ENCODE data around the gene RIMKLA.

- TF ChIP-seq CTCF (IDR thresholded peaks at IDR 0.05; ENCODE audit: insufficient read depth, low read depth, low read length) (no peak), EZH2 (IDR thresholded peaks at IDR 0.05; ENCODE audit: insufficient read depth, low read length) (no peak)
These were observed 4.7 kb downstream of the RIMKLA start for GRCh38 chr1:42385283-42385682.
